ENCODE measurements around the gene TCAIM.
"Not testable (repeated sequence)": the region's sequence is repeated elsewhere in the genome, so short reads cannot be mapped to it uniquely, and the experiment has no call there.

The TCAIM gene

GRCh38 chr3:44392489-44392888, 53.9 kb downstream of the TCAIM start:
- Mint-ChIP-seq H3K27me3 (no peaks in the 10 kb centered on the region), H3K9me3 (no peaks in the 10 kb centered on the region), H3K36me3 (peaks cover 8% of the 10 kb centered on the region), H3K27ac (no peak overlapping the region), H3K4me1 (no peaks in the 10 kb centered on the region), H3K4me3 (no peak overlapping the region)

GRCh38 chr3:44395714-44396113, 57.1 kb downstream of the TCAIM start:
- Mint-ChIP-seq H3K4me3 (no peak overlapping the region), H3K9me3 (no peaks in the 10 kb centered on the region), H3K36me3 (peaks cover 10% of the 10 kb centered on the region), H3K27me3 (no peaks in the 10 kb centered on the region), H3K27ac (no peak overlapping the region), H3K4me1 (no peaks in the 10 kb centered on the region)

GRCh38 chr3:44396200-44397171, 57.9 kb downstream of the TCAIM start:
- no peaks in the 10 kb centered on the region for H3K27me3 Mint-ChIP-seq
- peaks cover 10% of the 10 kb centered on the region for H3K36me3 Mint-ChIP-seq
- no peak overlapping the region for H3K4me3 Mint-ChIP-seq
- no peak overlapping the region for H3K27ac Mint-ChIP-seq
- no peaks in the 10 kb centered on the region for H3K9me3 Mint-ChIP-seq
- H3K4me1 Mint-ChIP-seq = no peaks in the 10 kb centered on the region

- not testable (repeated sequence) for H3K4me3 Mint-ChIP-seq, H3K27me3 Mint-ChIP-seq, H3K9me3 Mint-ChIP-seq, H3K27ac Mint-ChIP-seq, H3K4me1 Mint-ChIP-seq
- peaks cover 13% of the 10 kb centered on the region for H3K36me3 Mint-ChIP-seq
These were observed 59.7 kb downstream of the TCAIM start for GRCh38 chr3:44398271-44398670.

GRCh38 chr3:44398853-44399252, 60.3 kb downstream of the TCAIM start:
- Mint-ChIP-seq H3K9me3 (no peaks in the 10 kb centered on the region), H3K27me3 (no peaks in the 10 kb centered on the region), H3K4me1 (no peaks in the 10 kb centered on the region), H3K4me3 (no peak overlapping the region), H3K27ac (no peak overlapping the region), H3K36me3 (peaks cover 14% of the 10 kb centered on the region)

GRCh38 chr3:44400771-44401170, 62.2 kb downstream of the TCAIM start:
- Mint-ChIP-seq H3K4me1 (no peaks in the 10 kb centered on the region), H3K4me3 (no peak overlapping the region), H3K9me3 (no peaks in the 10 kb centered on the region)

GRCh38 chr3:44402548-44402947, 64.0 kb downstream of the TCAIM start:
- Mint-ChIP-seq H3K9me3 (no peaks in the 10 kb centered on the region), H3K27ac (no peak overlapping the region), H3K27me3 (no peaks in the 10 kb centered on the region), H3K4me1 (no peaks in the 10 kb centered on the region), H3K4me3 (no peak overlapping the region), H3K36me3 (peaks cover 13% of the 10 kb centered on the region)

More at GRCh38 chr3:44400771-44401170, 62.2 kb downstream of the TCAIM start:
- H3K27me3 Mint-ChIP-seq = no peaks in the 10 kb centered on the region
- peaks cover 17% of the 10 kb centered on the region for H3K36me3 Mint-ChIP-seq
- no peak overlapping the region for H3K27ac Mint-ChIP-seq

GRCh38 chr3:44409640-44410410, 71.3 kb downstream of the TCAIM start:
- no peaks in the 10 kb centered on the region for H3K4me1 Mint-ChIP-seq
- H3K9me3 Mint-ChIP-seq = no peaks in the 10 kb centered on the region
- H3K27me3 Mint-ChIP-seq = no peaks in the 10 kb centered on the region
- peaks cover 2% of the 10 kb centered on the region for H3K36me3 Mint-ChIP-seq
- no peak overlapping the region for H3K27ac Mint-ChIP-seq
- H3K4me3 Mint-ChIP-seq = no peak overlapping the region

- no peaks in the 10 kb centered on the region for H3K4me1 Mint-ChIP-seq
- H3K27me3 Mint-ChIP-seq = no peaks in the 10 kb centered on the region
- H3K4me3 Mint-ChIP-seq = no peak overlapping the region
- H3K36me3 Mint-ChIP-seq = peaks cover 2% of the 10 kb centered on the region
- H3K9me3 Mint-ChIP-seq = no peaks in the 10 kb centered on the region
- H3K27ac Mint-ChIP-seq = no peak overlapping the region
These were observed 72.6 kb downstream of the TCAIM start for GRCh38 chr3:44411031-44411645.

GRCh38 chr3:44412365-44412764, 73.8 kb downstream of the TCAIM start:
- no peak overlapping the region for H3K27ac Mint-ChIP-seq
- H3K4me3 Mint-ChIP-seq = no peak overlapping the region
- no peaks in the 10 kb centered on the region for H3K4me1 Mint-ChIP-seq
- H3K36me3 Mint-ChIP-seq = peaks cover 2% of the 10 kb centered on the region
- H3K9me3 Mint-ChIP-seq = no peaks in the 10 kb centered on the region
- no peaks in the 10 kb centered on the region for H3K27me3 Mint-ChIP-seq

GRCh38 chr3:44414517-44415090, 76.0 kb downstream of the TCAIM start:
- H3K27ac Mint-ChIP-seq = no peak overlapping the region

GRCh38 chr3:44415421-44415820, 76.9 kb downstream of the TCAIM start:
- H3K4me3 Mint-ChIP-seq = no peak overlapping the region
- H3K36me3 Mint-ChIP-seq = no peaks in the 10 kb centered on the region
- H3K27ac Mint-ChIP-seq = no peak overlapping the region
- H3K9me3 Mint-ChIP-seq = no peaks in the 10 kb centered on the region
- H3K27me3 Mint-ChIP-seq = no peaks in the 10 kb centered on the region
- H3K4me1 Mint-ChIP-seq = no peaks in the 10 kb centered on the region

More at GRCh38 chr3:44414517-44415090, 76.0 kb downstream of the TCAIM start:
- Mint-ChIP-seq H3K4me1 (no peaks in the 10 kb centered on the region), H3K27me3 (no peaks in the 10 kb centered on the region), H3K9me3 (no peaks in the 10 kb centered on the region), H3K36me3 (no peaks in the 10 kb centered on the region), H3K4me3 (no peak overlapping the region)

- H3K4me1 Mint-ChIP-seq = no peaks in the 10 kb centered on the region
- no peaks in the 10 kb centered on the region for H3K36me3 Mint-ChIP-seq
- no peaks in the 10 kb centered on the region for H3K9me3 Mint-ChIP-seq
- no peak overlapping the region for H3K4me3 Mint-ChIP-seq
- H3K27ac Mint-ChIP-seq = no peak overlapping the region
- no peaks in the 10 kb centered on the region for H3K27me3 Mint-ChIP-seq
These were observed 77.8 kb downstream of the TCAIM start for GRCh38 chr3:44416031-44417030.

GRCh38 chr3:44418118-44418517, 79.6 kb downstream of the TCAIM start:
- not testable (repeated sequence) for H3K9me3 Mint-ChIP-seq, H3K27me3 Mint-ChIP-seq, H3K4me1 Mint-ChIP-seq, H3K27ac Mint-ChIP-seq, H3K4me3 Mint-ChIP-seq, H3K36me3 Mint-ChIP-seq

All from activated naive CD4-positive, alpha-beta T cell treated with anti-CD3 and anti-CD28 coated beads, Interleukin-2, amount 50 U/mL, for 24 hours (primary cell).